NOMO-1 treated with dmso at 0.1 percent for 144 hours (cell line): ENCODE data around the gene ZC3H7A.
"Not testable (repeated sequence)": the region's sequence is repeated elsewhere in the genome, so short reads cannot be mapped to it uniquely, and the experiment has no call there.

Source experiments
- DNase-seq: peaks from one replicate; lab custom pipeline; 2025; ENCODE audit not compliant: unreplicated experiment; lab: John Stamatoyannopoulos, UW

The ZC3H7A gene

DNA sequence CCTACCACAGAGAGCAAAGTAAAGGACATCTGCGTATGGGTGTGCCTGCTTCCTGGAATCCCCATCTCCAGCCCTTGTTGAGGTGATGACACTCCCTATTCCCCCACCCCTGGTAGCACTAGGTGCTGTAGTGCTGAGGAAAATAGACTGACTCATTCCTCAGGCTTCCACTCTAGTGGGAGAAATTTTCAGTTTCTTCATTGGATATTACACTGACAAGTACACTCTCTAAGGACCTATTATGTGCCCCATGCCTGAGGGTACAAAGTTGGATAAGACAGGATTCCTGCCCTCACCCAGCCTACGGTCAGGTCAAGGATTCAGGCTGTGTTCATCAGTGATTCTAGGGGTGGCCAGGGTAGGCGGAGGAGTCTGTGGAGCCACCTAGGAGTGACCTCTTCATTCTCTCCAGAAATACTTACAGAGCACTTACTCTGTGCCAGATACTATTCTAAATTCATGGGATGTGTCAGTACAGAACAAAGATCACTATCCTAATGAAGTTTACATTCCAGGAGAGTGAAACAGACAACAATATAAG is 4.5 kb upstream of the ZC3H7A start:
- no peak for DNase-seq

DNA sequence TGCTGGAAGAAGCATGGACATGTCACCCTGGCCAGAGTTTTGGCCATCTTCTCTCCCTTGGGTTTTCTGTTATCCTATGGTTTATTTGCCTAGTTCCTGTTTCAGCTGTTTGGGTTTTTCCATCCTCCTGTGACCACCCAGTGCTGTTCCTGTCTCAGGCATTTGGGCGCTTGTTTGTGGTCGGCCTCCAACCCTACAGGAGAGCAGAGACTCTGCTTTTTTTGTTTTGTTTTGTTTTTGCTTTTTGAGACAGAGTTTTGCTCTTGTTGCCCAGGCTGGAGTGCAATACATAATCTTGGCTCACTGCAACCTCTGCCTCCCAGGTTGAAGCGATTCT is 3.3 kb upstream of the ZC3H7A start:
- peak; percentile 23 for DNase-seq

DNA sequence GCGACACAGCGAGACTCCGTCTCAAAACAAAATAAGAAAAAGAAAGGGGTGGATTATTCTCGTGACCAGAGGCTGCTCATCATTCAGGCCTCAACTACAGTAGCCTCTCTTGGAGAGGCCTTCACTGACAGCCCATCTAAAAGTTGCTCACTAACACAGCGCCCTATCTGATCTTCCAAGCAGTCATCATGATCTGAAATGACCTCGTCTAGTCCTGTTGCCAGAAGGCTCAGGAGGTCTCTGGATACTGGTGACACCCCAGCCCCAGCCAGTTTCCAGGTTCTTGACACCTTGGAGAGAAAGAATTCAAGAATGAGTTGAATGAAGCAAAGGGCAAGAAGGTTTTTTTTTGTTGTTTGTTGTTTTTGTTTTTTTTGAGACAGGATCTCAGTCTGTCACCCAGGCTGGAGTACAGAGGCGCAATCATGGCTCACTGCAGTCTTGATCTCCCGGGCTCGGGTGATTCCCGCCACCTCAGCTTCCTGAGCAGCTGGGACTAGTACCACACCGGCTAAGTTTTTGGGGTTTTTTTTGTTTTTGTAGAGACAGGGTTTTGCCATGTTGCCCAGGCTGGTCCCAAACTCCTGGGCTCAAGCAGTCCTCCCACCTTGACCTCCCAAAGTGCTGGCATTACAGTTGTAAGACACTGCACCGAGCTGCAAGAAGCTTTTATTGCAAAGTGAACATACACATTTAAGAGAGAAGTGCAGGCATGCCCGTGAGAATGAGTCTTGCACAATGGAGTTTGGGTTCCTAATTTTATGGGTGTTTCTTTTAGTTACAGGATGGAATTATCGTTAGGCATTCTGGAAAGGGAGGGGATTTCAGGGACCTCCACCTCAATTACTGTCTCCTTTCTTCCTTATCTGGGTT is 2.7 kb upstream of the ZC3H7A start:
- peak; percentile 38 for DNase-seq

- DNase-seq: no peak
These were observed 1.9 kb upstream of the ZC3H7A start for GRCh38 chr16:11799017-11799381.

DNA sequence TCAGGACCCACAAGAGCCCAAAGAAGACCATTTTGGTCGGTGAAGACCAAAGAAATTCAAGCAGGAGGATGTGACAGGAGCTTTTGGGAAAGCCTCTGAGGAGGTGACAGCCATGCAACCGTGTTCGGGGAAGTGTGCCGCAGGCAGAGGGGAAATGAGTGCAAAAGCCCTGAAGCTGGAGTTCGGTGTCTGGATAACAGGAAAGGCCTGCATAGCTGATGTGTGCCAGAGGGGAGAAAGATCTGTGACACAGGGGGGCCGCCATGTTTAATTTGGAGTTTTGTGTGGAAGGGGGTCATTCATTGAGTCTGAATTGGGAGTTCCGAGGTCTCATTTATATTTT is 870 bp upstream of the ZC3H7A start:
- no peak for DNase-seq

DNA sequence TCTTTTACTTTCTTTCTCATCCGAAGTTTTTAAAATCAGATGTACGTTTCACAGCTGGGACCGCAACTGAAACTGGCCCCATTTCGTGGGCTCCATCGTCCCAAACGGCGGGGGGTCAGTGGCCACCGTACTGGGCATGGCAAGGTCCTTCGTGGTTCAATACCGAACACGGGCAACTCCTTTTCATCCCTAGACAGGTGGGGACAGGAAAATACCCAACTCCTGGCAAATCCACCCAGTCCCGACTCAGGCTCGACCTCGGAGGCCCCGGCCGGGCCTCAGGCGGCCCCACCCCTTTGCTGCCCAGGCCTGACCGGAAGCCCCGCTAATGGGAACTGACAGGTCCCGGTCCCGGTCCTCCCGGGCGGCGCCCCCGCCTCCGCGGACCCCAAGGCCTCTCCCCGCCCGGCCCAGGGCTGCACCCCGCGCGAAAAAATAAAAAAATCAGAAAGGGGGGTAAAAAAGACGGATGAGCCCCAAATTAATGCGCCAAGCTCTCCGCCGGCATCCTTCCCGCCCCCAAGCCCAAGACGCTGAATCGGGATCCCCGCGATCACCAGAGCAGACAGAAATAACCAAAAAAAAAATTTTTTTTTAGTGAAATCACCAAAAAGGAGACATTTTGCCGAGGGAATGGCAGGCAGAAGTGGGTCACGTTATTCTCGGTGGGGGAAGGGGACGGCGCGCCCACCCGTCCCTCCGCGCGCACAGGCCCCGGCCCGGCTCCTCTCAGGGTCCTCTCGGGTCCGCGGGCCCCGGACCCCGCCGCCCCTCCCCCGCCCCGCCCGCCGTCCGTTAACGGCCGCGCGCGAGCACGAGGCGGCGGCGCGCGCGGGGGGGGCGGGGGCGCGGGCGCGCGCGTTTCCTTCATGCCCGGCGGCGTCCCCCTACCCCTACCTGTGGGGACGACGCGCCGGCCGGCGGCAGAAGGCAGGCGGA is 562 bp downstream of the ZC3H7A start:
- DNase-seq: no peak

DNA sequence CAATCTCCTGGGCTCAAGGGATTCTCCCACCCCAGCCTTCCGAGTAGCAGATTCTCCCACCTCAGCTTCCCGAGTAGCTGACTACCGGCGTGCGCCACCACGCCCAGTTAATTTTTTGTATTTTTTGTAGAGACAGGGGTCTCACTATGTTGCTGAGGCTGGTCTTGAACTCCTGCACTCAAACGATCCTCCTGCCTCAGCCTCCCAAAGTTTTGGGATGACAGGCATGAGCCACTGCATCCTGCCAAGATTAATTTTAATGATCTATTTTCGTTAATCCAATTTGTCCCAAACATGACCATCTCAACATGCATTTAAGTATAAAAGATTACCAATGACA is 1.2 kb downstream of the ZC3H7A start:
- no peak for DNase-seq

GRCh38 chr16:11794996-11795886 is 1.8 kb downstream of the ZC3H7A start:
- DNase-seq: no peak

DNA sequence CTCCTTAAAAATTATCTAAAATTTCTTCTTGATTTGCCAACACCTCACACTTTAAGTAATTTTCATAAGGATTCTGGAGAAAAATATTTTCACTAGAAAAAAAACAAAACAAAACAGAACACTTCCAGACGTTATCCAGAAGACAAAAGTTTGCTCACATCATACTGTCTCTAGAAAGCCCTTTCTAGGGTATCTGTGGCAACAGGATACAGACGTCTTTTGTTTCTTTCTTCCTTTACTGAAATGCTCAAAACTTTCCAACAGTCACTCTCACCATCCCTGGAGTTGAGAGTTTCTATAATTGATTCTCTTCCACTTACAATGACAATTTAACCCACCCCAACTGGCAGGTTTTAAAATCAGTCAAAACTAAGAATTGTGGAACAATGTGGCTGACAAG is 2.6 kb downstream of the ZC3H7A start:
- no peak for DNase-seq

DNA sequence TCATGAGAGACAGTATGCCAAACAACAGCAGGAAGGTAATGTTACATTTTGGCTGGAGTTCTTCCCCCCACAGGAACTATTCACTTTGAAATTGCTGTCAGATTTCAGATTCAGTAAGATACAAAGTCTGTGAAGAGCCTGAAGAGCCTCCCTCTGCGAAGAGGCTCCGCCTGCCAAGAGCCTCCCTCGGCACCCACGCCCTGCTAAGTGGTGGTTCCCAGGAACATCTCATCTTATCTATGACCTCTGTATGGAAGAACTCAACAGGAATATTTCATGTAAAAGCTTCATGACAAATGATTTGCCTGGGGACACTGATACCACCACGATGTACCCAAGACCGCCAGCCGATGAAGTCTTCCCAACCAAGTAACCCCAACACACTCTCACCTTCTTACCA is 3.2 kb downstream of the ZC3H7A start:
- no peak for DNase-seq

- no peak for DNase-seq
These were observed 4.4 kb downstream of the ZC3H7A start for GRCh38 chr16:11792410-11793241.

DNA sequence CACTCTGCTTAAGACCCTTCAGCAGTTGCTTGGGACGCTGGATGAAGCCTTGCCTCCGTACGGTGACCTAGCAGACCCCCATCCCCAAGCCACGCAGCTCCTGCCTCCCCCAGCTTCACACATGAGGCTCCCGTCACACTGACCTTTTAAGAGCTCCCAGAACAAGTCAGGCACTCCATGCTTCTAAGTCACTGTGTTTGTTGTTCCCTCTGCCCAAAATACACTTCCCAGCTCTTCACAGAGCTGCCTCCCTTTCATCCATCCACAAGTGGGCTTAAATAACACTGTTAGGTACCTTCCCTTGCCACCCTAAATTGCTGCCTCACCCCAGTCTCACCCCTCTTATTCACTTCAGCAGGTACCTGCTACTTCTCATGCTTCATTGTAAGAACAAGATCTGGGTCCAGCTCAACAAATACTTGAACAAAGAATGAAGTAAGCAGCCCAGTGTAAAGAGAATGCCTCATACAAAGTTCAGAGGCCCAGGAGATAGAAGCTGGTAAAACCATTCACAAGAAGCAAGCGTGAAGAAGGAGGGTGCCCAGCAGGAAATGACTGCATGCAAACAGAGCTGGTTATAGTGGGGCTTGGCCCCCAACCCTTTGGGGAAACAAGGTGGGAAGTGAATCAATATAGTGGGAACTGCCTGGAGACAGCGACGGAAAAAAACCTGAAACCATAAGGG is 5.8 kb downstream of the ZC3H7A start:
- DNase-seq: no peak

GRCh38 chr16:11788914-11789313 is 8.1 kb downstream of the ZC3H7A start:
- no peak for DNase-seq

- not testable (repeated sequence) for DNase-seq
These were observed 12.0 kb downstream of the ZC3H7A start for GRCh38 chr16:11784980-11785599.

DNA sequence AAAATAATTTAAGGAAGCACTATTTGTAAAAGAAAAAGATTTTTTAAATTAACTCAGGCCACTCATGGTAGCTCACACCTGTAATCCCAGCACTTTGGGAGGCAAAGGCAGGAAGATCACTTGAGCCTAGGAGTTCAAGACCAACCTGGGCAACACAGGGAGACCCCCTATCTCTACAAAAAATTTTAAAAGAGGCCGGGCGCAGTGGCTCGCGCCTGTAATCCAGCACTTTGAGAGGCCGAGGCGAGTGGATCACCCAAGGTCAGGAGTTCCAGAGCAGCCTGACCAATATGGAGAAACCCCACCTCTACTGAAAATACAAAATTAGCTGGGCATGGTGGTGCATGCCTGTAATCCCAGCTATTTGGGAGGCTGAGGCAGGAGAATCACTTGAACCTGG is 12.7 kb downstream of the ZC3H7A start:
- not testable (repeated sequence) for DNase-seq

- no peak for DNase-seq
These were observed 13.1 kb downstream of the ZC3H7A start for GRCh38 chr16:11784038-11784369.

DNA sequence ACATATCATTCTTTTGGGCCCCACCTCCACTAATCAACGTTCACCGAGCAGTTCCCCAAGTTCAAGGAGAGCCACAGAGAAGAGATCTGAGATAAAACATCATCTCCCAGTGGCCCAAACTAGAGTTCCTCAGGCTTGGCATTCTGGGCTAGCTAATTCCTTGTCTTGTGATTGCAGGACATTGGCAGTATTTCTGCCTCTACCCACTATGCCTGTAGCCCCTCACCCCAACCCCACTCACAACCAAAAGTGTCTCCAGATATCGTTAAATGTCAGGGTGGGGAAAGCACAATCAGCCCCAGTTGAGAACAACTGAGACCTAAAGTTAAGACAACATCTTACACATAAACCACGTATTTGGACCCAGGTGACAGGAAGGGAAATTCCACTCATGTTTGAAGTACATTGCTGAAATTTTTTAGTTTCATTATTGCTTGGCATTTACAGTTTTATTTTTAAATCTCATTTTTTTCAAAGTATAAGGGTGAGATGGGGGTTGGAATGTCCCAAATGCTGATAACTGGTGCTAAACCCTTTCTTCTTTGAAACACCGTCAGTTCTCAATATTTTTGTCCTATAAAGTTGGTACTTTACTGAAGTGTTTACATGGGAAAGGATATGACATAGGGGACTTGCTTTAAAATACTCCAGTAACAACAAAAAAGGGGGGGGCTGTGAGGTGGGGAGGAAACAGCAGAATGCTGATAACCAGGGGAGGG is 13.6 kb downstream of the ZC3H7A start:
- no peak for DNase-seq

GRCh38 chr16:11781773-11782172 is 15.3 kb downstream of the ZC3H7A start:
- DNase-seq: no peak
